Stimulated activated CD4-positive, alpha-beta T cell treated with anti-CD3 and anti-CD28 coated beads, Interleukin-15, amount 100 ng/mL, for 24 hours (primary cell): ENCODE data around the gene N4BP2.
A peak's percentile ranks its signal among the peaks of the same experiment; 100 is the strongest.
"Not testable (repeated sequence)": the region's sequence is repeated elsewhere in the genome, so short reads cannot be mapped to it uniquely, and the experiment has no call there.

Experiments
- DNase-seq: peaks from one replicate; pipeline ENCODE4 v3.0.0-alpha.2; 2020

Gene N4BP2

DNA sequence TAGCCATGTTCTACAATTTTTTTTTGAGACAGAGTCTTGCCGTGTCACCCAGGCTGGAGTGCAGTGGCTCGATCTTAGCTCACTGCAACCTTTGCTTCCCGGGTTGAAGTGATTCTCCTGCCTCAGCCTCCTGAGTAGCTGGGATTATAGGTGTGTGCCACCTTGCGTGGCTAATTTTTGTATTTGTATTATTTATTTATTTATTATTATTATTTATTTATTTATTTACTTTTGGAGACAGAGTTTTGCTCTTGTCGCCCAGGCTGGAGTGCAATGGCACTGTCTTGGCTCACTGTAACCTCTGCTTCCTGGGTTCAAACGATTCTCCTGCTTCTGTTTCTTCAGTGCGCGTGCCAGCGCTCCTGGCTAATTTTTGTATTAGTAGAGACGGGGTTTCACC, 36.8 kb downstream of the N4BP2 start:
- DNase-seq: not testable (repeated sequence)

DNA sequence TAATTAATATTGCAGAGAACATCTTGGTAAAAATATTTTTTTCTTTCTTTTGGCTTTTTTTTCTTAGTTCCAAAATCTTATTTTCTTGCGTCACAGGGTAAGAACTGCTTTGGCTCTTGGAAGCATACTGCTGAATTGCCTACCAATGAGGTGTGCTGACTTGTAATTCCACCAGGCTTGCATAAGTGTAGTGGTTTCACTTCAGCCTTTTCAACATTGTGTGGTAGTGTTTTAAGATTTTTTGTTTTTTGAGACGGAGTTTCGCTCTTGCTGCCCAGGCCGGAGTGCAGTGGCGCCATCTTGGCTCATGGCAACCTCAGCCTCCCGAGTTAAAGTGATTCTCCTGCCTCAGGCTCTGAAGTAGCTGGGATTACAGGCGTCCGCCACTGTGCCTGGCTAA, 42.4 kb downstream of the N4BP2 start:
- DNase-seq: no peak

- not testable (repeated sequence) for DNase-seq
These were observed 50.5 kb downstream of the N4BP2 start for GRCh38 chr4:40107150-40107549.

DNA sequence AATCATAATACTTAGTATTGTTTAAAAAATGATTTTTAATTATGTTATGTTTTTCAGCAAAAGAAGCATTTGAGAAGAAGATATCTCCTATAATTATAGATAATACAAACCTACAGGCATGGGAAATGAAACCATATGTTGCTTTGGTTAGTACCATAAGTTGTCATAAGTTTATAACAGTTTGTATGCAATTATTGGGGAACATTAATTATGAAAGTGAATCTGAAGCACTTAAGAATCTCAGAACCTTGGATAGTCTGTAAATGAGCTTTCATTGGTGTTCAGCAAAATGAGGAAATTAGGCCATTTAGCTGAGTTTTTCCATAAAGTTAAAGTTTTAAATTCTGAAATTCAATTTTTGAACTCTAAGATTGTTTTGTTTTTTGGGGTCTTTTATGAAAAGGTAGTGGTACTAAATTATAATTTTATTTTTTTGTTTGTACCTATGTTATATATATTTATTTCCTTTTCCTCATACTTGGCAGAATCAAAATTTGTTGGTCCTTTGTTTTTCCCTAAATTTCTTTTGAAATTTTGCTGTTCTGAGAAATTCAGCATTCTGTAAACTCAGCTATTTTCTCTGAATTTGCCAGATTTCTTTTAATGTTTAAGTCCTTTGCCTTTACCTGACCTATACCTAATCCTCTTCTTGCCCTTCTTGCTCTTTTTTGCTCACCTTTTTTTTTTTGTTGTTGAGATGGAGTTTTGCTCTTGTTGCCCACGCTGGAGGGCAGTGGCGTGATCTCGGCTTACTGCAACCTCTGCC, 55.6 kb downstream of the N4BP2 start:
- no peak for DNase-seq

DNA sequence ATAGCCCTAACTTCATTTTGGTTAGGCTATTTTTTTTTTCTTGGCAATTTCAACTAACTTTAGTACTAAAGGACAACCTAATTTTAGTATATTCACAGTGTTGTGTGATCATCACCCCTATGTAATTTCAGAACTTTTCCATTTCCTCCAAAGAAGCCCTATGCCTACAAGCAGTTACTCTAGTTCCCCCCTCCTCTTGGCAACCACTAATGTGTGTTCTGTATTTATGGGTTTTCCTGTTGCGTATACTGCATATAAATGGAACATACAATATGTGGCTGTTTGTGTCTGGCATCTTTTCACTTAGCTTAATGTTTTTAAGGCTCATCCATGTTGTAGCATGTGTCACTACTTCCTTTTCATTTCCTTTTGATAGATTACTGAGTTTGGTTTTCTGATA, 57.6 kb downstream of the N4BP2 start:
- no peak for DNase-seq

DNA sequence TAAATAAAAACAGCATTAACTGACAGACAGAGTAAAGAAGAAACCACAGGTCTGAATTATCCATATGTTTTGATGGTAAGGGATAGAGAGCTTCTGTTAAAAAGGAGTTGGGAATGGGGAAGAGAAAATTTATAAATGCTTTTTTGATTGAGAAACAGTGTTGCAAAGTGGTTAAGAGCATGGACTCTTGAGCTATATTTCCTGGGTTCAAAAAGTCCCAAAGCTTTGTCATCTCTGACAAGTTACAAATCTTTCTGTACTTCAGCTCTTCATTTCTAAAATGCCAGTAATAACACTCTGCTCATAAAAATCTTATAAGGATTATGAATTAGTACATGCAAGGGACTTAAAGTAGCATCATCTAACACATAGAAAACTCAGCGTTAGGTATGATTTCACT, 62.2 kb downstream of the N4BP2 start:
- DNase-seq: no peak

GRCh38 chr4:40119344-40119743, 62.7 kb downstream of the N4BP2 start:
- no peak for DNase-seq

DNA sequence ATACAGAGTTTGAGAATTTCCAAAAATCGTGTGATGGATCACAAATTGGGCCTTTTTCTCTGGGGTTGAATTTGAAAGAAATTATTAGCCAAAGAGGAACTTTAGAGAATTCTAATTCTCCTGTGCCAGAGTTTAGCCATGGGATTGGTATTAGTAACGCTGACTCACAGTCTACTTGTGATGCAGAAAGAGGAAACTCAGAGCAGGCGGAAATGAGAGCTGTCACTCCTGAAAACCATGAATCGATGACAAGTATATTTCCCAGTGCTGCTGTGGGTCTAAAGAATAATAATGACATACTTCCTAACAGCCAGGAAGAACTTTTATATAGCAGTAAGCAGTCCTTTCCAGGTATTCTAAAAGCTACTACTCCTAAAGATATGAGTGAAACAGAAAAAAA, 64.9 kb downstream of the N4BP2 start:
- DNase-seq: peak; percentile 34

- no peak for DNase-seq
These were observed 66.3 kb downstream of the N4BP2 start for GRCh38 chr4:40122941-40123340.

DNA sequence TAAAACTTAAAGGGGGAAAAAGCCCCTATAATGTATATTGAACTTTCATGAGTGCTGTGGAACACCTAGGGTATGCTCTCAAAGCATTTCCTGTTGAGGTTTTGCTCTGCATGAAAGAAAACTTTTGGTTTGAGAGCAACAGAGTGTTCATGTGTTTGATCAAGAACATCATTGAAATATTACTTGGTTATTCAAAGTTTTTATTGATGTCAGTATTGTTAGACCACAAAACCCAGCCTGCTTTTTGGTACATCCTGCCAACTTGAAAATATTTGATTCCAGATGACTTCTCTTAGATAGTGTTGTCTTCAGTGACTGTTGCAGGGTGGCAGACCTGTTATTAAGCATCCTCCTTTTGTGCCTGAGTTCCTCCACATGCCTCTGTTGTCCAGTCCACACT, 68.0 kb downstream of the N4BP2 start:
- DNase-seq: no peak

GRCh38 chr4:40130401-40131036, 73.9 kb downstream of the N4BP2 start:
- no peak for DNase-seq

DNA sequence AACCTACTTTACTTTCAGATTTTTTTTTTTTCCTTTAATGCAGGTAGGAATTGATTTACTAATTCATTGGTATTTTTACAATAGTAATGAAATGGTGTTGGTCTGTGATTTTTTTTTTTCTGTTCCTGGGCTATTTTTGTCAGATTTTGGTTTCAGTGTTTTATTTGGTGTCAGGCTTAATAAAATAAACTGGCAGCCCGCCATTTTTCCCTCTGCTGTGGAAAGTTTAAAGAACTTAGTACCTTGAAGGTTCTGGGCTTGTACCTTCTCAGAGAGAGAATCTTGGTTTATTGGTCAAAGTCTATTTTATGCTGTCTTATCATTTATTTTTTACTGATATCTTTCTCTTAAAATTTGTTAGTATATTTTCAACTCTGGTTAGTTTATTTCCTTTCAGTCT, 76.2 kb downstream of the N4BP2 start:
- DNase-seq: no peak

DNA sequence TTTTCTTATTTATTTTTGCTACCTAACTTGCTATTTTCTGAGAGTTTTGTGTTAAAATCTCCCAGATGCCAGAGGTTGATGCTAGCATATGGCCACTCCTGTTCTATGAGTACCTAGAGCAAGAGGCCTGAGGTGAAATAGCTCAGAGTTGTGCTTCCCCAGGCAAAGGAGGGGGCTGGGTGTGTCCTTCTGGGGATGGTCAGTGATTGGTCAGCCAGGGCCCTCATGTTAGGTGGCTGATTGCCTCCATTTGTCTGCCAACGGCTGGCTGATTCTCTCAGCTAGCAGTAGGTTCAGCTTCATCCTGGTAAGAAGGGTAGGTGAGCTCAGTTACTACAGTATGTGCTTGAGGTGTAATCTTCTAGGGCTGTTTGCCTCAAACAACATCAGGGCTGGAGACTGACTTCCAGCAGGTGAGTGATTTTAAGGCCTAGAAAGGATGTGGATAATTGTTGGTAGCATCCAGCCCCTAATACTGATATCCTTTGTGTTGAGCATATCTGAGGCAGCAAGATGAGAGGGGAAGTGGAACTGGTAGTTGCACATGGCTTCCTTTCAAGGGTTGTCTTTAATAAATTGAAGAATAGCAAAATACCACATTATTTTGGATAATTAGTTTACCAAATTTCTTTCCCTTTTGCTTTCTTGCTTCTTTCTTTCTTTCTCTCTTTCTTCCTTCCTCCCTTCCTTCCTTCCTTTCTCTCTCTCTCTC, 77.7 kb downstream of the N4BP2 start:
- no peak for DNase-seq

DNA sequence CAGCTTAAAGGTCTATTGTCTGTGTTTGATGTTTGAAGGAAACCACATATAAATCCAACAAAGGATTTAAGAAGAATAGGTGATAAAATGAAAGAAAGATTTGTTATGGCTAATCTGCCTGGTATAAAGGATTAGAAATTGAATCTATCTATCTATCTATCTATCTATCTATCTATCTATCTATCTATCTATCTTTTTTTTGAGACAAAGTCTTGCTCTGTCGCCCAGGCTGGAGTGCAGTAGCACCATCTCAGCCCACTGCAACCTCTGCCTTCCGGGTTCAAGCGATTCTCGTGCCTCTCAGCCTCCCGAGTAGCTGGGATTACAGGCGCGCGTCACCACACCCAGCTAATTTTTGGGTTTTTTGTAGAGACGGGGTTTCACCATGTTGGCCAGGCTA, 79.6 kb downstream of the N4BP2 start:
- not testable (repeated sequence) for DNase-seq

DNA sequence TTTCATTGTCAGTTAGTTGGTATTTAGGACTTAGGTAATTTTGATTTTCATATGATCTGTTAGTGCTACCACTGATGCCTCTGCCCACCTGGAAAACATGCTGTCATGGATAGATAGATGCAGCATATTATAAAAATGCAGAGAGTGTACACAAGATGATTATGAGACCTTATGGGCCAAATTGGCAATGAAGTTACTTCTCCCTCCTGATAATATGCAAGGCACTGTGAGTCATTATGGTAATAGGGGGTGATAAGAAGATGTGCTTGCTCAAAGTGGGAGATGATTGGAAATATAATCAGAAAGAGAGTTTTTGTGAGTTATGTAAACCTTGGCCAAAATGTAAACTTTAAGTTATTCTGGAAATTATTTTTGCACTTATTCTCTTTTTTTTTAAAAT, 83.5 kb downstream of the N4BP2 start:
- DNase-seq: no peak

GRCh38 chr4:40140597-40140996, 83.9 kb downstream of the N4BP2 start:
- not testable (repeated sequence) for DNase-seq

DNA sequence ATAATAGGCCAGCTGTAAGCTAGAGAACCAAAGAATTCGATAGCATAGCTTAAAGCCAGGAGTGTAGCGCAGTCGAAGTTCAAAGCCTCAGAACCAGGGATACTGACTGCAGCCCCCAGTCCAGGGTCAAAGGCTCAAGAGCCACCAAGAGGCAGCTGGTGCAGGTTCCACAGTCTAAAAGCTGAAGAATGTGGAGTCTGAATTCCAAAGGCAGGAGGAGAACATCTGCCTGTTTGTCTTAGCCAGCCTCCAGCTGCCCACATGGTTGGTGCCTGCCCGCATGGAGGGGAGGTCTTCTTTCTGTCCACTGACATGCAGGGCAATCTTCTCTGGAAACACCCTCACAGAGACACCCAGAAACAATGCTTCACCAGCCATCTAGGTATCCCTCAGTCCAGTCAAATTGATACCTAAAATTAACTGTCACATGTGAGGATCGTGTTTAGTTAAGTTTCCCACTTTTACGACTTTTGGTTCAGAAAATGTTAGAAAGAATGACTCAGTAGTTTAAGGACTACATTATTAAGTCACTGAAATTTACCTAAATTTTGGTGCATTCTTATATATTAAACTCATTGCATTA, 87.4 kb downstream of the N4BP2 start:
- no peak for DNase-seq

GRCh38 chr4:40144716-40145115, 88.1 kb downstream of the N4BP2 start:
- no peak for DNase-seq

- not testable (repeated sequence) for DNase-seq
These were observed 90.8 kb downstream of the N4BP2 start for GRCh38 chr4:40147490-40147889.

DNA sequence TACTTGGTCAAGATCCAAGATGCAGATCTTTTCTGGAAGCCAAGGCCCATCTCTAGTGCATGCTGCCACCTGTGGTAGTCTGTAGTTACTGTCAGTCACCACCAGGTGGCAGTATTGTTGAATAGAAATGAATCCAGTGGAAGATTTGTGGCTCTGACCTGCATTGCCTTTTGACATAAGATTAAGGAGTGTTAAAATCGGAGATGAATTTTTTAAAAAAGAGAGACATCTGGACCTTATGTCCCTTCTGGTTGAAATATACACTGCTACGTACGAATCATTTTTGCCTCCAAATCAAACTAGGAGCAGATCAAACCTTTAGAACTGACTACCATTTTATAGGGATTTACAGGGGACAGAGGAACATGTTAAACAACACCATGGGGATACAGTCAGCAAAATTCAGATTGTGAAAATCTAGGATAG, 93.3 kb downstream of the N4BP2 start:
- DNase-seq: peak; percentile 73

DNA sequence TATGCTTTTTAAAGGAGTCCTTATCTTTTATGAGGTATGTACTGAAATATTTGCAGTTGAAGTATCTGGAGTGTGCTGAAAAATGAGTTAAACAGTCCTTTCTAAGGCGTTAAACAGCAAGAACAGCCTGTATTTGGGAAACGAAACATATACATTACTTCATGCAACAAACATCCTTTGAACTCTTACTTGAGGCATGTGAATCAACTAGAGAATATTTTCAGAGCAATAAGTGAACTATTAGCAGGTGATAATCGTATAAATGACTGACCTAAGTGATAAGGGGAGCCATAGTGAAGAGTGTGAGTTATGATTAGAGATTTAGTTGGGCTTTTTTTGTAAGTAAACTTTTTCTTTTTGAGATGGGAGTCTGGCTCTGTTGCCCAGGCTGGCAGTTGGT, 94.3 kb downstream of the N4BP2 start:
- DNase-seq: no peak

DNA sequence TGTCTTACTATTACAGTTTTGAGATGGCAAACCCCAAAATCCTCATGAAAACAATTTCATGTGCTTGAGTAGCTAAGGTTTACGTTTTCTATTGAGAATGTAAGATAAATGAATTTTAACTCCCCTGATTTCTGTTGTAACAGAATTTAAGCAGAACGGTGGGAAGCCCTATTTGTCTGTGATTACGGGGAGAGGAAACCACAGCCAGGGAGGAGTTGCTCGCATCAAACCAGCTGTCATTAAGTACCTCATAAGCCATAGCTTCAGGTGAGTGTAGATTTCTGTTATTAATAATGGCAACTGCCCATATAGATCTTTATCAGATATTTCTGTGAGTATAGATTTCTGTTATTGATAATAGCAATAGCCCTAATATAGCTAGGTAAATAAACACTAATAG, 96.0 kb downstream of the N4BP2 start:
- DNase-seq: no peak

GRCh38 chr4:40157436-40157835, 100.8 kb downstream of the N4BP2 start:
- no peak for DNase-seq

GRCh38 chr4:40160258-40160657, 103.6 kb downstream of the N4BP2 start:
- DNase-seq: no peak
